Fibroblast of the aortic adventitia (primary cell): ENCODE results near the gene SURF6. TPM values are rescaled to one million over a fixed set of nuclear protein-coding genes. Genes with fewer than 3 reads are reported as not detected.
"Not testable (repeated sequence)": the region's sequence is repeated elsewhere in the genome, so short reads cannot be mapped to it uniquely, and the experiment has no call there.

Experiments
- DNase-seq: peaks from one replicate; pipeline ENCODE4 v3.0.0-alpha.2; 2010; ENCODE audit warnings: low read depth
- H3K4me3 ChIP-seq: 2 replicates; pipeline ENCODE4 v1.5.1; 2011; ENCODE audit warnings: low read depth, mild to moderate bottlenecking, control low read depth, low read length, moderate library complexity
- total RNA-seq: library from RNA; depleted of rRNA; stranded (reverse); fragments of >200 nt; gene quantifications from 2 replicates; pipeline ENCODE4 v1.2.3, GENCODE V29; 2012; ENCODE audit warnings: low replicate concordance
- TF ChIP-seq, protein P1 (sequence below): IDR thresholded peaks from 2 replicates; pipeline ENCODE4 v1.5.1; 2011; ENCODE audit warnings: mild to moderate bottlenecking, low read length, control low read depth, inconsistent platforms; ENCODE audit not compliant: insufficient read depth

The SURF6 gene
- total RNA-seq, 1 donor = 6.9 TPM

DNA sequence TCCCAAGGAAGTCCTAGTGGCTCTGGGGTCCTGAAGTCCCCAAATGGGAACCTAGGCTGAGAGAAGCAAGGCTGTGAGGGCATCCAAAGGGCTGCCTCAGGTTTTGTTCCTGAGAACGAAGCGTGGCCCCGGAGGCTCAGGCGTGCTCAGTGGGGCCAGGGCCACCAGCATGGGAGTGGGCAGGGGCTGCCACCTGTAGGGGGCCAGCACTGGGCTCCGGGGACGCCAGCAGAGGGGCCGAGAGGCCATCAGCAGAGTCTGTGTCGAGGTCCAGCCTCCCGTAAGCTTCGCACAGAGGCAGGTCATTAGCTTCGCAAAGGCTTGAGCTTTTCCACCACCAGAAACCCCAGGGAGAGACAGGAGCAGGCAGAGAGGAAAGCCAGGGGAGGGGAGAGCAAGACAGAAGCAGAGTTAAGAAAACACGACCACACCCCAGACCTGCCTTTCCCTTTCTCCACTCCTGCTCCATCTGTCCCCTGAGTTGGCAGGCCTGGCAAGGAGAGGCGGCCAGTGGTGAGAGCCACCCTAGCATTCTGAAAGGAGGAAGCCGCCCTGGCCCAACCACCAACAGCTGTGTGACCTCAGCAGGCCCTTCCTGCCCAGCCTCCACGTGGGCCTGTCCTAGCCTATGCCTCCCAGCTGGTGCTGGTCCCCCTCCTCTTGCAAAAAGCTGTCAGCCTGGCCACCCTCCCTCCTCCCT, 5.5 kb upstream of the SURF6 start:
- no peak for DNase-seq
- TF ChIP-seq, protein P1, sequence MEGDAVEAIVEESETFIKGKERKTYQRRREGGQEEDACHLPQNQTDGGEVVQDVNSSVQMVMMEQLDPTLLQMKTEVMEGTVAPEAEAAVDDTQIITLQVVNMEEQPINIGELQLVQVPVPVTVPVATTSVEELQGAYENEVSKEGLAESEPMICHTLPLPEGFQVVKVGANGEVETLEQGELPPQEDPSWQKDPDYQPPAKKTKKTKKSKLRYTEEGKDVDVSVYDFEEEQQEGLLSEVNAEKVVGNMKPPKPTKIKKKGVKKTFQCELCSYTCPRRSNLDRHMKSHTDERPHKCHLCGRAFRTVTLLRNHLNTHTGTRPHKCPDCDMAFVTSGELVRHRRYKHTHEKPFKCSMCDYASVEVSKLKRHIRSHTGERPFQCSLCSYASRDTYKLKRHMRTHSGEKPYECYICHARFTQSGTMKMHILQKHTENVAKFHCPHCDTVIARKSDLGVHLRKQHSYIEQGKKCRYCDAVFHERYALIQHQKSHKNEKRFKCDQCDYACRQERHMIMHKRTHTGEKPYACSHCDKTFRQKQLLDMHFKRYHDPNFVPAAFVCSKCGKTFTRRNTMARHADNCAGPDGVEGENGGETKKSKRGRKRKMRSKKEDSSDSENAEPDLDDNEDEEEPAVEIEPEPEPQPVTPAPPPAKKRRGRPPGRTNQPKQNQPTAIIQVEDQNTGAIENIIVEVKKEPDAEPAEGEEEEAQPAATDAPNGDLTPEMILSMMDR = no peak
- H3K4me3 ChIP-seq = no peak overlapping the region

DNA sequence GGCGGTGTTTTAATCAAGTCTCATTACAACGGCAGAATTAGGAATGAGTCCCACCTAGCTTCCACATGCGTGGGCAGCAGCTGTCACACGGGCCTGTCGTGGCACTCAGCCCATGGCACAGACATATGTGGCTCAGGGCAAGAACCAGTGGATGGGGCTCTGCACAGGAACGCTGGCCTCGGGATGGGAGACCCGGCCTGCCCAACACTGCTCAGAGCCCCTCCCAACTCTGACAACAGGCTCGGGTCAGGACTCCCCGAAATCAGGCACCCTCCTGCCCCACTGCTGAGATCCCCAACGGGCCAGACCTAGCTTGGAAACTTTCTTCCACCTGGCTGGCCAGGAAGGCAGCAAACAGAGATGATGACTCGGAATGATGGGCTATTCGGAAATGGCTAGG, 4.9 kb upstream of the SURF6 start:
- no peak for DNase-seq
- TF ChIP-seq, protein P1 = no peak
- no peak overlapping the region for H3K4me3 ChIP-seq

DNA sequence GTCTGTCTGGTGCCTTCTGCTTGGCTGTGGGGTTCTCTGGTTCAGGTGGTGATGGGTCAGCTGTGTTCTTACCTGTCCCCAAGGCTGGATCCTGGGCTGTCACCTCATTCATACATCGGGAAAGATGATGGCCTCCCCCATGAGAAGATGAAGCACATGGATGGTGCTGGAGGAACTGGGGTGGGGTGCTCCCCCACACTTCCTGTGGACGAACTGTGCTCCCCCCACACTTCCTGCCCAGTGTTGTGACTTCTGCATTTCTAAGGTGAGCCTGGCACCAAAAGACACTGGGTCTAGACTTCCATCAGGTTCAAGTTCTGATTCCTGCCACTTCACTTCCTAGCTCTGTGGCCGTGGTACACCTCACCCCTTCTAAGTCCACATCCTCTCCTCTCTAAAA, 4.3 kb upstream of the SURF6 start:
- DNase-seq = no peak
- H3K4me3 ChIP-seq = no peak overlapping the region
- TF ChIP-seq, protein P1 = no peak

DNA sequence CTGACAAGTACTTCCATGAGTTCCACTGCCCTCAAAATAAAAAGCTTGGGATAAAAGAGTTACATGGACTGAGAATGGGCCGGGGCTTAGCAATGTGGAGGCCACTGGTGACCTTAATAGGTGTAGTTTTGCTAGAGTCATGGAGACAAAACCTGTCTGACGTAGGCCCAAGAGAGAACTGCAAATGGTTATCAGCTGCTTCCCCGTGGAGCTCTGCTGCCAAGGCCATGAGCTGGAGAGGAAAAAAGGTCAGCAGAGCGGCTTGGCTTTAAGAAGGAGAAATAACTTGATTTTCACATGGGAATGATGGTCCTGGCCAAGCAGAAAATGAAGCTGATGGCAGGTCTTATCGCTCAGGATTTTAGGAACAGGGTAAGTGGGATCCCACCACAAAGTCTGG, 3.7 kb upstream of the SURF6 start:
- no peak overlapping the region for H3K4me3 ChIP-seq
- TF ChIP-seq, protein P1 = no peak

DNA sequence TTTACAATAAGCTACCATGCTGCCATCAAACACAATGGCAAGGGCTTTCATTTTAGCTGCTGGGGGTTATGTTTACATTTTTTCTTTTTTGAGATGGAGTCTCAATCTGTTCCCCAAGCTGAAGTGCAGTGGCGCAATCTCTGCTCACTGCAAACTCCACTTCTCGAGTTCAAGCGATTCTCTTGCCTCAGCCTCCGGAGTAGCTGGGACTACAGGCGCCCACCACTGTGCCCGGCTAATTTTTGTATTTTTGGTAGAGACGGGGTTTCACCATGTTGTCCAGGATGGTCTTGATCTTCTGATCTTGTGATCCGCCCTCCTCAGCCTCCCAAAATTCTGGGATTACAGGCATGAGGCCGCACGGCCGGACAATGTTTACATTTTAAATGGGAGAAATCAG, 1.1 kb downstream of the SURF6 start:
- DNase-seq = not testable (repeated sequence)
- peak overlapping the region; percentile 97 for H3K4me3 ChIP-seq

More for the DNA sequence above, 3.7 kb upstream of the SURF6 start:
- no peak for DNase-seq

DNA sequence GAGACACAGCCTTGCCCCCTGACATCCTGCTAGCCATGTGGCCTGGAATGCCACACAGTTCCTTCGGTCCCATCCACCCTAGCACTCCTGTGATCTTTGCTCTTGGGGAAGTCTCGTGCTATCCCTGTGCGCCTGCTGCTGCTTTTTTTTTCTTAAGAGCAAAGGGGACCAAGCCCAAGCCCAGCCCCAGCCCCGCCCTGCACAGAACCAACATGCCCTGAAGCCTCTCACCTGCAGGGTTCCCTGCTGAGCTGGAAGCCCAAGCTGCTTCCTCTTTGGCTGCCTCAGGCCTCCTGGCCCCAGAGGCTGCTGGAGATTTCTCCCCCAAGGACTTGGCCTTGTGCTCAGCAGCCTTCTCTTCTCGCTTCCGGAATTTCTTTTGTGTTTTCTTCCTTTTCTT, 1.8 kb downstream of the SURF6 start:
- TF ChIP-seq, protein P1 = no peak
- no peak for DNase-seq
- H3K4me3 ChIP-seq = no peak overlapping the region

DNA sequence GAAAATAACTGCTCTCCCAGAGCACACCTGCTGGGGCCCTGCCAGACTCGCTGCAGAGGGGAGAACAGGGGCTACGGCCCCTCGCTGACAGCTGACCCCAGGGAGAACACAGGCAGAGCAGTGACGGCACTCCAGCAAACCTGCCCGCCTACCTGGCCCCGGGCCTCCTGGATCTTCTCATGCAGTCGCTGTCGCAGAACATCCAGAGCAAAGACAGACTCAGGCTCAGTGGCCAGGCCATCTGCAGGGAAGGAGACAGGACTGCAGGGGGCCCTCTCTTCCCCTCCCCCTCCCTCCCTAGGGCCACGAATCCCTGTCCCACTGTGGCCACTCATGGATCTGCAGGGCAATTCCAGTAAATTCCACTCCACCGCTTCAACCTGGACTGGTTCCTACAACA, 2.4 kb downstream of the SURF6 start:
- TF ChIP-seq, protein P1 = no peak
- no peak for DNase-seq
- no peak overlapping the region for H3K4me3 ChIP-seq
